ENCODE measurements around the gene EYA2.
"Not testable (repeated sequence)": the region's sequence is repeated elsewhere in the genome, so short reads cannot be mapped to it uniquely, and the experiment has no call there.

Gene EYA2

DNA sequence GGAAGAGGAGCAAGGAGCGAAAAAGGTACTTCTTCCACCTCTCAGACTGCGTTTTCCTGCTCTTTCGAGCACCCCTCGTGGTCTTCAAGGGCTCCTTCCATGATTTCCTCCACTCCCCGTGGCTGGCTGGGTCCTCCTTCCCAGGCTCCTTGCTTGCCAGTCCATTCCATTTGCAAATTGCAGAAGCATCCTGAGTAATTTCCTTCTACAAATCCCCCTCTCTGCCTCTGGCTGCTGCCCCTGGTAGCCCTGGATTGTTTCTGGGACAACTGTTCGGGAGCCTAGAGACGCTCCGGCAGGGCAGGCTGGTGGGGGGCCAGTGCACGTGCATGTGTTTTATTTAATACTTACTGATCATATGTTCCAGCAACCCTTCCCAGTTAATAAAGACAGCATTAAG is 288.7 kb downstream of the EYA2 start:
- FAIRE-seq, result no peak

DNA sequence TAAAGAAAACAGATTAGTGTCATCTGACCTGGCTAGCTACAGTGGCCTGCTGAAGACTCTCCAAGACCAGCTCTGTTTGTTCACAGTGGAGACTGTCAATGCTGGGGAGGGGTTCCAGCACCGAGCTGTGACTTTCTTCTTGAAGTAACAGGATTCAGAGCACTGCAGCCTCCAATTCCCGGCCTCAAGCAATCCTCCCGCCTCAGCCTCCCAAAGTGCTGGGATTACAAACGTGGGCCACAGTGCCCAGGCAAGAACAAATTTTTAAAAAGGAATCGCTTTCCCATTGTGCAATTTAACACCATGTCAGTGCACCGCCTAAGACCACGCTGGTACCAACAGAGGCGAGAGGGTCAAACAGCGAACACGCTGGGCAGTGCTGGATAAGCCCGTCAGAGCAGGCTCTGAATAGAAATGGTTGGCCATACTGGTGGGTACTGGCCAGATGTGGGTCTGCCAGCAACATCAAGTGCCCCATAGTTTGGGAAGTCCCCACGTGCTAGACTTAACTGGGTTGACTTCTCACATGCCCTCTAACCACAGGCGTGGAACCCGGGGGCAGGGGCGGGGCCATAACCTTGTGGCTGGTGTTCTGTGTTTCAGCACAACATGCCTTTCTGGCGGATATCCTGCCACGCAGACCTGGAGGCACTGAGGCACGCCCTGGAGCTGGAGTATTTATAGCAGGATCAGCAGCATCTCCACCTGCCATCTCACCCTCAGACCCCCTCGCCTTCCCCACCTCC is 293.0 kb downstream of the EYA2 start:
- FAIRE-seq, result no peak

DNA sequence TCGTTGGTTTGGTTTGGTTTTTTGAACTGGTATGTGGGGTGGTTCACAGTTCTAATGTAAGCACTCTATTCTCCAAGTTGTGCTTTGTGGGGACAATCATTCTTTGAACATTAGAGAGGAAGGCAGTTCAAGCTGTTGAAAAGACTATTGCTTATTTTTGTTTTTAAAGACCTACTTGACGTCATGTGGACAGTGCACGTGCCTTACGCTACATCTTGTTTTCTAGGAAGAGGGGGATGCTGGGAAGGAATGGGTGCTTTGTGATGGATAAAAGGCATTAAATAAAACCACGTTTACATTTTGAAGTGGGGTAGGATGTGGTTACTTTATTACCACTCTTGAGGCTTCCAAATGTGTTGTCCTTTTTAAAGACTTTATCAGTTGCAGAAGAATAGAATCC is 293.9 kb downstream of the EYA2 start:
- FAIRE-seq, result no peak

DNA sequence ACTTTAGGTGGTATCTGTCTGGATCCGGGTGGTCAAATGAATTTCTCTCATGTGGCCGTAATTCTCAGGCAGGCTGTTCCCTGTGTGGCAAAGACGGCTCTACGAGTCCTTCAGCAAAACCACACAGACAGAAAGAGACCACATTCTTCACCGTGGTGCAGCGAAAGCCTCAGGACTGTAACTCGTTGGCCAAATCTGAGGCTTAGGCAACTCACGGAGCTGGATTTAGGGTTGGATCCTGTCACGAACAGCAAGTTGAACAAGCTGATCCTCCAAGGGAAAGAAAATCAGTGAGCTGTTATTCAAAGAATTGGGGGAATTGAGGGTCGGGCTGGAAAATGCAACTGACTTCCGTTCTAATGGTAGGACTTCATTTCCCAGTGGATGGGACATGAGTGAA is 294.4 kb downstream of the EYA2 start:
- FAIRE-seq, result no peak

DNA sequence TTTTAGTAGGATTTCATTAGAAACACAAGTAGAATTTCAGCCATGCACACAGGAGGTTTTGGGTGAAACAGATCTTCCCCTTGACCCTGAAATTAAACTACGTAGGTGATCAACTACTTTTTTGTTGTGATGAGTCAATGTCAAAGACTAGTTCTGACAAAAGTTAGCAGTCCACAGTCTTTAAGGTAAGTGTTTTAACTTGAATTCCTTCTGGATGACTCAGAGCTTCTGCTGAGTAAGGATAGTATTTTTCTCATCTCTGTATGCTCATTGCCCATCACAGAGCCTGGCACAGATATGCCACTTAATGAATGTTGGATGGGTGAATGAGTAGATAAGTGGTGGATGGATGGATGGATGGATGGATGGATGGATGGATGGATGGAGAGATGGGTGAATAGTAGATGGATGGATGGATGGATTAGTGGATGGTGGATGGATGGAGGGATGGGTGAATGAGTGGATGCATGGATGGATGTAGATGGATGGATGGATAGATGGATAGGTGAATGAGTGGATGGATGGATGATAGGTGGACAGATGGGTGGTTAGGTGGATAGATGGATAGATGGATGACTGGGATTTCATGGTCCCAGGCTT is 296.5 kb downstream of the EYA2 start:
- no peak for FAIRE-seq

DNA sequence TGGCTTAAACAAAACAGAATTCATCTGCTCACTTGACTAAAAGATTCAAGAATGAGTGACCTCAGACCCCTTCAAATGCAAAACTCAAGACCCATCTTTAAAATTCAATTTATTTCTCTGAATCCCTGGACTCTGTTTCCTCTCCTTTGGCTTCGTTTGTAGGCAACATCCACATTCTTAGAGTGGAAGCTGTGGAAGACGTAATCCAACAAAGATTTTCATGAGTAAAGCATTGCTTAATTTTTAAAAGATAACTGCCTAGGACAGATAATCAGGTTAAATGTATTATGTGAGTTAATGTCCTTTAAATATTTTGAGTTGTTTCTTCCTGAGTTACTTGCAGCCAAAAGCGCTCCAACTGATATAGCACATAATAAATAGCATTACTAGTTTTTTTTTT is 297.3 kb downstream of the EYA2 start:
- no peak for FAIRE-seq

DNA sequence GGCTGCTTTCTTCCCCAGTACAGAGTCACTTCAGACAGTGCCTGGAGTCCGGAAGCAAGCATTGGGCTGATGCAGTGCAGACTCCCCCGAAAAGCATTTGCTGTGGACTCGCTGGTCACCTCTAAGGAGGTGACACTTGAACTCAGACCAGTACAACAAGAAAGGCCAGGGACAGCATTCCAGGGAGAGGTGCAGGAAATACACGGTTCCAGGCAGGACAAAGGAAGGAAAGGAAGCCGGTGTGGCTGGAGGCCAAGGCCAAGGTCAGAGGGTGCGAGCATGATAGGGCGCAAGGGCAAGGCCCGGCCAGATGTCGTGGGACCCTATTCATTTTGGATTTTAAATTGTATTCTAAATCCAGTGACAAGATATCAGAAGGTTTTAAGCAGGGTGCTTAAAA is 300.9 kb downstream of the EYA2 start:
- no peak for FAIRE-seq

DNA sequence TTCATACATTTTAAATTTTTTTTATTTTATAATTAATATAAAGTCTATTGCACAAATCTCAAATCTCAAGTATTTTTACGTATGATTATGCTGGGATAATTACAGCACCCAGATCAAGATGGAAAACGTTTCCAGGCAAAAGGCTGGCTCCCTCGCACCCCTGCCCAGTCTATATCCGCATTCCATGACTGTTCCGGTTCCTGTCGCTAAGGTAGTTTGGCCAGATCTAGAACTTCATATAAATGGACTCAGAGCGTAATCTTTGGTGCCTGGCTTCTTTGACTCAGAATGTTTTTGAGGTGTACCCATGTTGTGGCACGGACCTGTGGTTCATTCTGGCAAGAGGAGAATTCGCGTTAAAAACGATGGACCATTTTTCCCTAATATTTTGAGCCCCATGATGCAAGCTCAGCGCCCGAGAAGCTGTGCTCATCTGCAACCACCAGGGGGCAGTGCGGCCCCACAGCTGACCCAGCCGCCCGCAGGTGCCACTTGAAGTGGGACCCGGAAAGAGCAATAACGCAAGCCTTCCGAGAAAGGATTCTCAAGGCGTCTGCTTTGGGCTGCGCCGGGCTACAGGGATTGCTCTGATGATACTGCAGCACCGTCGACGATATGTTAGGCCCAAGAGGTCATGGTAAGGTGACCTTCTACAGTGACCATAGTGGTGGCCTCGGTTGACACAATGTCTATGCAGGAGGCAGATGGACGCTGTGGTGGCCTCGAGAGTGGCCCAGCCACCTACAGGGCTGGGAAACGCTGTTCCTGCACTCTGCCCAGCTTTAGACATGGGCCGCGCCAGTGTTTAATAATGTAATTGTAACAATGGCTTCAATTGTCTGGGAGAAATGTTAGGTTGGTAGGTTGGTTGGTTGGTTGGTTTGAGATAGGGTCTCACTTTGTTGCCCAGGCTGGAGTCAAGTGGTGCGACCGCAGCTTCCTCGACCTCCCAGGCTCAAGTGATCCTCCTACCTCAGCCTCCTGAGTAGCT is 301.7 kb downstream of the EYA2 start:
- no peak for FAIRE-seq

DNA sequence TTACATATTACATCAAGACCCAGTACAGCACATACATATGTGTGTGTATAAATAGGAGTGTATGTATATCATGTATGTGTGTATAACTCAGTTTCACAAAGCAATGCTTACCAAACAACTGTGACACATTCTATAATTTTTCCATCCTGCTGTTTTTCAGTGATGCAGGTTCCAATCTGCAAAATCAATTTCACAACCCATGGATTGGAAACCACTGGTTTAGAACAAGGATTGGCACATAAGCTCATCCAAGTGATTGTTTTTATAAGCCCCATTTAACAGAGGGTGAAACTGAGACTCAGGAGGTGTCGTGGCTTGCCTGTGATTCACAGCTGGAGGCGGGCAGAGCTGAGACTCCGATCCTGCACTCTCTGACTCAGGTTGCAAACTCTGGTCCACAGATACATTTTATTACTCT is 303.6 kb downstream of the EYA2 start:
- FAIRE-seq, result no peak

DNA sequence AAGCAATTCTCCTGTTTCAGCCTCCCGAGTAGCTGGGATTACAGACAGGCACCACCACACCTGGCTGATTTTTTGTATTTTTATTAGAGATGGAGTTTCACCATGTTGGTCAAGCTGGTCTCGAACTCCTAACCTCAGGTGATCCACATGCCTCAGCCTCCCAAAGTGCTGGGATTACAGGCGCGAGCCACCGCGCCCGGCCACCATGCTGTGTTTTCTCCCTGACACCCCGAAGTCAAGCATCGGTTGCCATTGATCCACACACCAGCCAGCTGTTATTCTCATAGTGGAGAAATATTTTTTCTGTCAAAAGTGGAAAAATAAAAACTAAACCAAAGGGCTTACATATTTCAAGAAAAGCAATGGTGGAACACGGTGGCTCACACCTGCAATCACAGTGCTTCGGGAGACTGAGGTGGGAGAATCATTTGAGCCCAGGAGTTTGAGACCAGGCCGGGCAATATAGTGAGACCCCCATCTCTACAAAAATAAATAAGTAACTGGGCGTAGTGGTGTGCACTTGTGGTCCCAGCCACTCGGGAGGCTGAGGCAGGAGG is 304.4 kb downstream of the EYA2 start:
- FAIRE-seq, result no peak

DNA sequence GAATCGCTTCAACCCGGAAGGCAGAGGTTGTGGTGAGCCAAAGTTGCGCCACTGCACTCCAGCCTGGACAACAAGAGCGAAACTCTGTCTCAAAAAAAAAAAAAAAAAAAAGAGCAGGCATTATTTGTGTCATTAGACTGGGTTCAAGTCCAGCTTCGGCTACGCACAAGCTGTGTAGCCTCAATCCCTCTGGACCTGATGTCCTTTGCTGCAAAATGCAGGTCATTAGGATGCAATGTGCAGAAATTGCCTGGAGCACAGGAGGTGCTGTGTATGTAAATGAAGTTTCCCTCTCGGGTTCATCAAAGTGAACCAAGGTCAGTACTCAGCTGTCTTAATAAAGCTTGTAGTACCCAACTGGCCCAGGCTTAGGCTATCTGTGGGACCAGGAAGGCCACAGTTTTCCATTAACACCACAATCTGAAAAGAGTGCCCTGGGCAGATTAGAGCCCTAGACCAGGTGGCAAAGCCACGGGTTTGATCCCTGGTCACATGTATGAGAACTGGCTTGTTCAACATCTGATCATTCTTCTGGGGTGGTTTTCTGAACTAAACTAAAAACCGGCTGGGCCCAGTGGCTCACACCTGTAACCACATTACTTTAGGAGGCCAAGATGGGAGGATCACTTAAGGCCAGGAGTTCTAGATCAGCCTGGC is 306.6 kb downstream of the EYA2 start:
- FAIRE-seq, result no peak

DNA sequence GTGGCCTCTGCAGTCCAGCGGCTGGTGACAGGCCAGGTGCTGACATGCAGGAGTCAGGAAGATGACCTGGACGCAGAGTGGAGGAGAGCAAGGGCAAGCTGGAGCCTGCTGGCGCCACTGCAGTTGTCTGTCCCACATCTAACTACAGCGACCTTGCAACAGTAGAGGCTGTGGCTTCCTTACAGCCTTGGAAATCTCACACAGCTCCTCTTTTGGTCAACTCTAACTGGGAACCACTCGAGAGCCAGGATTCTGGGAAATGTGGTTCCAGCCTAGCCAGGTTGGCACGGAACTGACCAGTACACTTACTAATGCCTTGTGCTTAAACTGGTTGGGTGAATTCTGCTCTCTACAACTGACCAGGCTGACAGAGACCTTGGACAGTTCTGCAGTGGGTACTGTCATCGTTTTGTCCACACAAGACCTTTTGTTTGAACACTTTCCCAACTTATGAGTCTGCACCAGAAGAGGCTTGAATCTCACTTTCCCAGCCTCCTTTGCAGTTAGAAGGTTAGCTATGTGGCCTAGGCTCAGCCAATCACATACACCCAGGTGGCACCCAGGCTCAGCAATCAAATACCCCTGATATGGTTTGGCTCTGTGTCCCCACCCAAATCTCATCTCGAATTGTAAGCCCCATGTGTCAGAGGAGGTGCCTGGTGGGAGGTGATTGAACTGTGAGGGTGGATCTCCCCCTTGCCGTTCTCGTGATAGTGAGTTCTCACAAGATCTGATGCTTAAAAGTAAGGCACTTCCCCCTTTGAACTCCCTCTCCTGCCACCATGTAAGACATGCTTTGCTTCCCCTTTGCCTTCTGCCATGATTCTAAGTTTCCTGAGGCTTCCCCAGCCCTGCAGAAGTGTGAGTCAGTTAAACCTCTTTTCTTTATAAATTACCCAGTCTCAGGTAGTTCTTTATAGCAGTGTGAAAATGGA is 308.4 kb downstream of the EYA2 start:
- FAIRE-seq, result no peak

DNA sequence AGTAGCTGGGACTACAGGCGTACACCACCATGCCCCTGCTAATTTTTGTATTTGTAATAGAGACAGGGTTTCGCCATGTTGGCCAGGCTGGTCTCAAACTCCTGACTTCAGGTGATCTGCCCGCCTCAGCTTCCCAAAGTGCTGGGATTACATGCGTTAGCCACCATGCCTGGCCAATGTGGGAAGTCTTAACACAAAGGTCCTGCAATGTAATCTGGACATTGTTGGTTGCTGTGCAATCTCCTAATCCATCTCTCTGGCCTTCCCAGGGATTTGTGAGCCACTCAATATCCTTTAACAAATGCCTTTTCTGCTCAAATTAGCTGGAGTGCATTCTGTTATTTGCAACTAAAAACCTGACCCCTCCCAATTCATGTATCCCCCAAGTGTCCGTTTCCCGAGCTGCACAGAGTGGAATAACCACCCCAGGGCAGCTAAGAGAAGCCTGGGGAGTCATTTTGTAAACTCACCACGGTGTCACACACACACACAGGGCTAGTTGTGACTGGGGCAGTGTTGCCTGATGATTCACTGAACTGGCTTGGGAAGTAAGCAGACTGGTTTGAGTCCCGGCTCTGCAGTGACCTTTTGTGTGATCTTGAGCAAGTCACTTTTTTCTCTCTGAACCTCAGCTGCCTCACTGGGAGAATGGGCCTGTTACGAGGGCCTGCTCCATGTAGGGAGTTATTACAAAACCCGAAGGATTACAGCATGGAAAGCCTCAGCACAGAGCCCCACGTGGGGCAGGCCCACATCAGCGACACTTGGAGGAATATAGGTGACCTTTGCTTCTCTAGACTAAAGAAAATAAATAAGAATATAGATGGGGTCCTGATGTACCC is 309.6 kb downstream of the EYA2 start:
- FAIRE-seq, result no peak

DNA sequence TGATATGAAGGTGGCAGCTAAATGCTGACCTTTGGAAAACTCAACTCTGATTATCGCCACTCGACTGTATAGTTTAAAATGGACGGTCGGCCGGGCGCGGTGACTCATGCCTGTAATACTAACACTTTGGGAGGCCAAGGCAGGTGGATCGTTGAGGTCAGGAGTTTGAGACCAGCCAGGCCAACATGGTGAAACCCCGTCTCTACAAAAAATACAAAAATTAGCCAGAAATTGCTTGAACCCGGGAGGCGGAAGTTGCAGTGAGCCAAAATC is 310.1 kb downstream of the EYA2 start:
- not testable (repeated sequence) for FAIRE-seq

DNA sequence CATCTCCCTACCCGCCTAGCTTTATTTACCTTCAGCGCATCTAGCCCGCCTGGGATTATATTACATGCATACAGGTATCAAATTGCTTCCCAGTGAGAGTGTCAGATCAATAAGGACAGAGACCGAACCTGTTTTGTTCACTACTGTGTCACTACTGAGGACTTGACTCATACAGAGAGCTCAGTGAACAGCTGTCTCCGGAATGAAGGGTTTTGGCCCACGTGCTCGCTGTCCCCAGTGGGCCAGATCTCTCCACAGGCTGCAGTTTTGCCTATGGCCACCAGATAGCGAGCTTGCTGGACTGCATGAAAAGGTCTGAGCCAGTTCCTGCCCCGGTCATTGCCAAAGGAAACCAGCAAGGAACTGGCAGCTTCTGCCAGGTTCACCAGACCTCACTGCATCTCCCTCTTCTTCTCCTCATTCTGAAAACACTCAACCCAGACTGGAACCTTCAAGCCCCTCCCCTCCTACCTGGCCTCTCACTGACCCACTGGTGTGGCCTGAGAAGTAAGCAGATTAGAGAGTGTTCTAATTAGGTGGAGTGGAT is 311.0 kb downstream of the EYA2 start:
- FAIRE-seq, result no peak

DNA sequence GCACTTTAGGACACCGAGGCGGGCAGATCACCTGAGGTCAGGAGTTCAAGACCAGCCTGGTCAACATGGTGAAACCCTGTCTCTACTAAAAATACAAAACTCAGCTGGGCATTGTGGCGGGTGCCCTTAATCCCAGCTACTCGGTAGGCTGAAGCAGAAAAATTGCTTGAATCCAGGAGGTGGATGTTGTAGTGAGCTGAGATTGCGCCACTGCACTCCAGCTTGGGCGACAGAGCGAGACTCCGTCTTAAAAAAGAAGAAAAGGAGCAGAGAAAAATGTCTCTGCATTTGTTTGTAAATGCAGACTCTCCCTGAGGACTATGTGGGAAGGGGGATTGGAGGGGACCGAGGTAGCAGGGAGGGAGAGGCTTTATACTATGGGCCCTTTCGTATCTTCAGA is 311.9 kb downstream of the EYA2 start:
- not testable (repeated sequence) for FAIRE-seq

DNA sequence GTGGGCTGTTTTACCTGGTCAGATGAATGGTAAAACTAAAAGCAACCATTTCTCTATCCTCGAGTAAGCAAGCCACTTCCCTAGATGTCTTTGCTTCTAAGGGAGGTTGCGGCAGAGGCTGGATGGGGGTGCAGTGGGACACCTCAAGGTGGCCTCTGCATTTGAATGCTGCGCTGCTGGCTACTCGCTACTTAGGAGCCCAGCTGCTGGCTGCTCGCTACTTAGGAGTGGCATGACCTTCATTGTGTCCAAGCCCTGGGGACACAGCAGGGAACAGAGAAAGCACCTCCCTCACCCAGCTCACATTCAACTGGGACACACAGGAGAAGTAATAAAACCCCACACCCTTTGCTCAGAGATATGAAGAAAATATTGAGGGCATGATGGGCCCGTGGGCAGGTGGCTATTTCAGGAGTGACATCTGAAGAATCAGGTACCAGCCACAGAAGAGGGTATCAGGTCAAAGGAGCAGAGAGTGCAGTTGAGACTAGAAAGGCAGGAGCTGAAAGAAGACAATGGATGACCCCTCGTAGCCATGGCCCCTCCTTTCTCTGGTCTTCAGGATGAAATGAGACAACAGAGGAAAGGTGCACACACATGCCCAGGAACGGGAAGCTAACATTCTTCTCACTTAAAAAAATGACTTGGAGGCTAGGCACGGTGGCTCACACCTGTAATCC is 312.5 kb downstream of the EYA2 start:
- FAIRE-seq, result no peak

DNA sequence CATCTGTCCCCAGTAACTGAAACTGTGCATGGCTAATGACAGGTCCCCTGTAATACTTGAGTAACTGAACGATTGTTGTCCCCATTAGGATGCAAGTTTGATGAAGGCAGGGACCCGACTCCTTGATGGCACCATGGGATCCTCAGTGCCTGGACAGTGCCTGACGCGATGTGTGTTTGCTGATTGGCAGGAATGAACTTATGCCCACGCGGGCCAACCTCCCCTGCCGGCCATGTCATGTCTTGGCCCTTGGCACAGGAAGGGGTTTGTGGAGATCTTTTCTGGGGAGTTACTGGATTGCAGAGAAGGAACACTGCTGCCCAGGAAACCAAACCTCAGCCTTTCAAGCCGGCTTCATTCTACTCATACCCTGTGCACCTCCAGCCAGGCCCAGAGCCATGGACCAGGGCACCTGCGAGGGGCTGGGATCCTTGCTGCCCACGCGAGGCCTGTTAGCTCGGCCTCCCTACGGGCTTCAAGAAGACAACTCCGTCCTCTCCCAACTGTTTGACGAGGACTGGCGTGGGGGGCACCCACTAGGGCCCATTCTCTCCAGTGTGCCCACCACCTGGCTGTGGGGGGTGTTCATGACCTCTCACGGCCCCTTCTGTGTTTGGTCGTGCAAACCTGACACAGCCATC is 314.0 kb downstream of the EYA2 start:
- no peak for FAIRE-seq

DNA sequence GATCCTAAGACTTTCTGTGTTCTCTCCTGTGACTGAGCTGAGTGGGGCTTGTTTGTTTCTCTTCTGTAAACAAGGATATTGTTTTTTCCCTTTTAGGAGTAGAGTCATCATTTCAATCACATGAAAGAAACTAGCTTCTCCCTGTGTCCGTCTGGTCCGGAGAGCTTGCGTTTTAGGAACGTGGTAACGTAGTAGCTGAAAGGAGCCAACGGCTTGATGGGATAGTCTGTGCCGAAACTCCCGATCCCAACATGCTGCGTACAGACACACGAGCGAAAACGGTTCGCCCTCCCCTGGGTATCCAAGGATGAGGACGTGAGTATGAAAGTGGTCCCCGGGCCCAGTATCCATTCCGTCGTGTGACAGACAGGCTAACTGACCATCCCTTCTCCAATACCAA is 315.3 kb downstream of the EYA2 start:
- FAIRE-seq, result no peak
